Central memory CD8-positive, alpha-beta T cell (primary cell): ENCODE results near the gene RPRD2.
"Not testable (repeated sequence)": the region's sequence is repeated elsewhere in the genome, so short reads cannot be mapped to it uniquely, and the experiment has no call there.

ENCODE experiments used
- ATAC-seq: fragments of 150-1000 bp; cut with Tn5 transposase; replicated peaks from 2 replicates; pipeline ENCODE4 v1.10.0; 2022; ENCODE audit warnings: mild to moderate bottlenecking, moderate FRiP score, moderate number of reproducible peaks; ENCODE audit not compliant: poor library complexity, severe bottlenecking; ENCODE audit errors: extremely low read depth
- DNase-seq, 2 donors: peaks; one replicate each; pipeline ENCODE4 v3.0.0; 2021; ENCODE audit warnings: low spot score in 2 of 2
- H3K27ac Mint-ChIP-seq: one replicate; pipeline ENCODE4 v1.8.0; 2022; ENCODE audit warnings: low read depth, mild to moderate bottlenecking, moderate library complexity, mixed read lengths
- H3K27me3 Mint-ChIP-seq: one replicate; pipeline ENCODE4 v1.8.0; 2022; ENCODE audit warnings: mixed read lengths
- H3K36me3 Mint-ChIP-seq: one replicate; pipeline ENCODE4 v1.8.0; 2022; ENCODE audit warnings: mild to moderate bottlenecking, moderate library complexity, mixed read lengths; ENCODE audit not compliant: insufficient read depth
- H3K4me1 Mint-ChIP-seq: one replicate; pipeline ENCODE4 v1.8.0; 2022; ENCODE audit warnings: mixed read lengths
- H3K4me3 Mint-ChIP-seq: one replicate; pipeline ENCODE4 v1.8.0; 2022; ENCODE audit warnings: mild to moderate bottlenecking, moderate library complexity, mixed read lengths
- H3K9me3 Mint-ChIP-seq: one replicate; pipeline ENCODE4 v1.8.0; 2022; ENCODE audit warnings: mixed read lengths

Gene RPRD2

GRCh38 chr1:150363426-150364230 lies at the start of gene RPRD2:
TSS of gene RPRD2 (plus strand) at chr1:150364147. CDS start at chr1:150364715, 568 bp downstream.
- Mint-ChIP-seq H3K36me3 (peaks cover 28% of the 10 kb centered on the region), H3K4me1 (peaks cover 32% of the 10 kb centered on the region), H3K4me3 (peak within 1 kb of the TSS; percentile 96), H3K9me3 (no peaks in the 10 kb centered on the region), H3K27me3 (no peaks in the 10 kb centered on the region), H3K27ac (peak within 1 kb of the TSS; percentile 98)
- ATAC-seq (peak; percentile 95), DNase-seq (peak; percentile 92 to 99)

DNA sequence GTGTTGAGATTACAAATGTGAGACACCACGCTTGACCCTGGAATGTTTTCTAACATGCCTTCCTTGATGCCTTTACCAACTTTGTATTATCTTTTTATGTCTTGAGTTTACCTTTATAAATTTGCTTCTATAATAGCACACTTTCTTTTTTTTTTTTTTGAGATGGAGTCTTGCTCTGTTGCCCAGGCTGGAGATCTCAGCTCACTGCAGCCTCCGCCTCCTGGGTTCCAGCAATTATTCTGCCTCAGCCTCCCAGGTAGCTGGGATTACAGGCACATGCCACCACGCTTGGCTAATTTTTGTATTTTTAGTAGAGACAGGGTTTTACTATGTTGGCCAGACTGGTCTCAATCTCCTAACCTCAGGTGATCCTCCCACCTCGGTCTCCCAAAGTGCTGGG lies 49.3 kb upstream of the RPRD2 start:
- not testable (repeated sequence) for H3K27ac Mint-ChIP-seq, H3K36me3 Mint-ChIP-seq, H3K27me3 Mint-ChIP-seq, H3K4me3 Mint-ChIP-seq, H3K4me1 Mint-ChIP-seq, DNase-seq, ATAC-seq, H3K9me3 Mint-ChIP-seq

DNA sequence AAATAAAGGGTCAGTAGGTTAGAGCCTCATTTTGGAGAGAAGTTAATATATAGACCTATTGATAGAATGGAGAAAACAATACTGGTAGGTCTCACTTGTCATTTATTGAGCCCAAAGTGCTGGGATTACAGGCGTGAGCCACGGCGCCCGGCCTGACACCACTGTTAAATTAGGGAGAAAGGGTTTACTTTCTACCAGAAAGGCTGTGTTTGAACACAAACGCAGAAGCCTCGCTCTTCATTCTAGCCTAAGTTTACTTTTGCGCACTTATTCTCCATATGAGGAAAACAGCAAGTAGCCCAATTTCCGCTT lies 43.3 kb upstream of the RPRD2 start:
- Mint-ChIP-seq H3K27me3 (no peaks in the 10 kb centered on the region), H3K36me3 (peaks cover 24% of the 10 kb centered on the region), H3K4me1 (peaks cover 15% of the 10 kb centered on the region), H3K27ac (peak overlapping the region; percentile 98), H3K4me3 (peak overlapping the region; percentile 97), H3K9me3 (no peaks in the 10 kb centered on the region)
- DNase-seq = no peak
- ATAC-seq = no peak

DNA sequence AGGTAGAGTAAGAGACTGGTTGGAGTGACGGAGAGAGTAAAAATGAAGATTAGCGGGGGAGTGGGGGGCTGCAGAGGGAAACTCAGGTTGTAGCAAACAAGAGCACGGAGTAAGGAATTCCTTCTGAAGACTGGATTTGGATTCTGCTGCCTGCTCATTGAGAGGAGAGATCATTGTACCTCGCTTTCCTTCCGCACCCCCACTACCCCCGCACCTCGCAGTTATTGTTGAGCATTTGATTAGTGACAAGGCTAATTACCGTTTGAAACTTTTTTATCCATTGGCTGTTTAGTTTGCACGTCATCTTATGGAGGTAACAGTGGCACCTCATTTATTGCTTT lies 42.2 kb upstream of the RPRD2 start:
- H3K4me3 Mint-ChIP-seq = peak overlapping the region; percentile 97
- no peaks in the 10 kb centered on the region for H3K27me3 Mint-ChIP-seq
- no peak for DNase-seq
- ATAC-seq = peak; percentile 37
- peak overlapping the region; percentile 98 for H3K27ac Mint-ChIP-seq
- peaks cover 32% of the 10 kb centered on the region for H3K36me3 Mint-ChIP-seq
- H3K9me3 Mint-ChIP-seq = no peaks in the 10 kb centered on the region
- H3K4me1 Mint-ChIP-seq = peaks cover 15% of the 10 kb centered on the region

- peak overlapping the region; percentile 97 for H3K4me3 Mint-ChIP-seq
- no peaks in the 10 kb centered on the region for H3K9me3 Mint-ChIP-seq
- H3K27ac Mint-ChIP-seq = peak overlapping the region; percentile 98
- no peaks in the 10 kb centered on the region for H3K27me3 Mint-ChIP-seq
- DNase-seq (no peak), ATAC-seq (no peak)
- H3K4me1 Mint-ChIP-seq = peaks cover 15% of the 10 kb centered on the region
- H3K36me3 Mint-ChIP-seq = peaks cover 38% of the 10 kb centered on the region
These were observed 41.6 kb upstream of the RPRD2 start for GRCh38 chr1:150322310-150322709.

GRCh38 chr1:150332651-150333290 lies 31.2 kb upstream of the RPRD2 start:
- Mint-ChIP-seq H3K27ac (no peak overlapping the region), H3K27me3 (no peaks in the 10 kb centered on the region), H3K9me3 (no peaks in the 10 kb centered on the region), H3K4me1 (peaks cover 7% of the 10 kb centered on the region), H3K36me3 (peaks cover 90% of the 10 kb centered on the region), H3K4me3 (no peak overlapping the region)
- DNase-seq (no peak), ATAC-seq (no peak)

GRCh38 chr1:150346316-150346715 lies 17.6 kb upstream of the RPRD2 start:
- H3K27me3 Mint-ChIP-seq = no peaks in the 10 kb centered on the region
- no peak for ATAC-seq
- H3K36me3 Mint-ChIP-seq = peaks cover 64% of the 10 kb centered on the region
- H3K4me3 Mint-ChIP-seq = no peak overlapping the region
- no peak overlapping the region for H3K27ac Mint-ChIP-seq
- DNase-seq = no peak
- no peaks in the 10 kb centered on the region for H3K4me1 Mint-ChIP-seq
- no peaks in the 10 kb centered on the region for H3K9me3 Mint-ChIP-seq

- H3K27me3 Mint-ChIP-seq = no peaks in the 10 kb centered on the region
- ATAC-seq = no peak
- no peak overlapping the region for H3K4me3 Mint-ChIP-seq
- H3K9me3 Mint-ChIP-seq = no peaks in the 10 kb centered on the region
- H3K27ac Mint-ChIP-seq = no peak overlapping the region
- H3K4me1 Mint-ChIP-seq = no peaks in the 10 kb centered on the region
- DNase-seq = no peak
- H3K36me3 Mint-ChIP-seq = peaks cover 58% of the 10 kb centered on the region
These were observed 11.1 kb upstream of the RPRD2 start for GRCh38 chr1:150352866-150353265.

GRCh38 chr1:150362721-150363425 lies 1.1 kb upstream of the RPRD2 start:
- Mint-ChIP-seq H3K4me3 (peak overlapping the region; percentile 96), H3K27me3 (no peaks in the 10 kb centered on the region), H3K4me1 (peaks cover 29% of the 10 kb centered on the region), H3K9me3 (no peaks in the 10 kb centered on the region), H3K27ac (peak overlapping the region; percentile 98), H3K36me3 (peaks cover 29% of the 10 kb centered on the region)
- ATAC-seq (peak; percentile 2), DNase-seq (no peak)

DNA sequence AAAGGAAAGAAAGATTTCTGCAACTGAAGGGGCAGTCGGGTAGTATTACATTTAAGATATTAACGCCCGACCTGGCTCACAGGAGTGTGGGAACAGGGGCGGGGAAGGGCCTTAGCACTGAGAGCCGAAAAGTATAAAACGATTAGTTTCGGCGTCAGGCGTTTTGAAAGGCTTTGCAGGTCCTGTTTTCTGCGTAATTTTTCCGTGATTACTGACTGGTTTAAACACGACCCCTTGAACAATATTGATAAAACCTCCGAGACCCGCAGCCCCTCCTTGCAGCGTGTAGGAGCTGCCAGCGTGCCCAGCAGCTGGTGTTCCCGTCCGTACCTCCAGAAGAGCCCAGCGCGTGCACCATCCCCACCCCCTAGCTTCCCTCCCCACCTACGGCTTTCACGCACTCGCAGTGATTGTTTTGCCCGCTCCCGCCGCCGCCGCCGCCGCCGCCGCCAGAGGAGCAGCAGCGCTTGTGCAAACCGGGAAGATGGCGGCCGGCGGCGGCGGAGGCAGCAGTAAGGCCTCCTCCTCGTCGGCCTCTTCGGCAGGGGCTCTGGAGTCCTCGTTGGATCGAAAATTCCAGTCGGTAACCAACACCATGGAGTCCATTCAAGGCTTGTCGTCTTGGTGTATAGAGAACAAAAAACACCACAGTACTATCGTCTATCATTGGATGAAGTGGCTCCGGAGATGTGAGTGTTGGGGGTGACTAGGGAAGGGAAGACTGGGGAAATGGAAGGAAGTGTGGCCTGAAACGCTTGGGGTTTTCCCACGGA lies 470 bp downstream of the RPRD2 start:
- peaks cover 32% of the 10 kb centered on the region for H3K4me1 Mint-ChIP-seq
- peaks cover 28% of the 10 kb centered on the region for H3K36me3 Mint-ChIP-seq
- H3K4me3 Mint-ChIP-seq = peak overlapping the region; percentile 96
- ATAC-seq (peak; percentile 55), DNase-seq (peak; percentile 55 to 66)
- H3K27ac Mint-ChIP-seq = peak overlapping the region; percentile 98
- H3K27me3 Mint-ChIP-seq = no peaks in the 10 kb centered on the region
- H3K9me3 Mint-ChIP-seq = no peaks in the 10 kb centered on the region

- DNase-seq = no peak
- peak overlapping the region; percentile 96 for H3K4me3 Mint-ChIP-seq
- H3K4me1 Mint-ChIP-seq = peaks cover 36% of the 10 kb centered on the region
- no peak for ATAC-seq
- no peaks in the 10 kb centered on the region for H3K9me3 Mint-ChIP-seq
- peaks cover 28% of the 10 kb centered on the region for H3K36me3 Mint-ChIP-seq
- H3K27ac Mint-ChIP-seq = peak overlapping the region; percentile 98
- no peaks in the 10 kb centered on the region for H3K27me3 Mint-ChIP-seq
These were observed 2.0 kb downstream of the RPRD2 start for GRCh38 chr1:150365941-150366340.
